ENCODE data around the gene TULP1. TPM values are rescaled to one million over a fixed set of nuclear protein-coding genes. Genes with fewer than 3 reads are reported as not detected.

The TULP1 gene
- total RNA-seq, 4 donors from 2014 or later, result 0.60 TPM; not detected in 3

DNA sequence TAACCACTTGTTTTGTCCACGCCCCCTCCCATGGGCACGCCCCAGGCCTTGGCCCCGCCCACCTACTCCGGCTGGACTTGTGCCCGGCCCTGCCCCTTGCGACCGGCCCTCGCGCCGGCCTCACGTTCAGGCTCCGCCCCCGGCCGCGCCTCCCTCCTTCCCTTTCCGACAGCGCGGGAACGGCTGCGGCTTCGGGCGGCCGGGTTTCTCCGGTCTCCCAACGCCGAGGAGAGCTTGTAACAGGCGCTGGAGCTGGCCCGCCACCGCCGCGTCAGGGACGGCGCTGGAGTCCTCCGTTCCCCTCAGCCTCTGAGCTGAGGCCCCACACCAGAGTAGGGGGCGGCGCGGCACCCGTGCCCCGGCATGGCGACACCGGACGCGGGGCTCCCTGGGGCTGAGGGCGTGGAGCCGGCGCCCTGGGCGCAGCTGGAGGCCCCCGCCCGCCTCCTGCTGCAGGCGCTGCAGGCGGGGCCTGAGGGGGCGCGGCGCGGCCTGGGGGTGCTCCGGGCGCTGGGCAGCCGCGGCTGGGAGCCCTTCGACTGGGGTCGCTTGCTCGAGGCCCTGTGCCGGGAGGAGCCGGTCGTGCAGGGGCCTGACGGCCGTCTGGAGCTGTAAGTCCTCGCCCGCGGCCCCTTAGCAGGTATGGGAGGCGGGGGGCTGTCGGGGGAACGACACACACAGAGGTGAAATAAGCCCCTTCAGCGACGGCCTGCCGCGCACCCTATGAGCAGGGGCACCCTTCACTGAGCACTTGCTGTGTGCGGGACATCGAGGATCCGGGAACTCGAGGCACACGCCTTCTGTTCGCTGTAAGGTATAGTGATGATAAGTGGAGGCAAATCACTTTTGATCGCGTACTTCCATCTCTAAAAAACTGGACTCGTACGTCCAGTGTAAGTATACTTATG is 60.3 kb downstream of the TULP1 start, which contains the start of gene FANCE:
Gene FANCE, plus strand, starts transcription at position 156 of the 908 bp plus-strand sequence. Its CDS starts 208 bp downstream, at position 364.
- 1 to 2% methylated on average over 37 to 70 of the region's 87 CpGs for WGBS, 2 donors
- H3K27ac ChIP-seq, result peak within 1 kb of the TSS; percentile 43 to 85 (median 76)

GRCh38 chr6:35451354-35452182 is 61.1 kb downstream of the TULP1 start:
- peak overlapping the region; percentile 31 to 85 (median 64) for H3K27ac ChIP-seq
- H3K27me3 ChIP-seq, result no peaks in the 10 kb centered on the region
- peaks cover 0 to 39% (median 15%) of the 10 kb centered on the region in 4 donors for H3K4me1 ChIP-seq
- H3K9me3 ChIP-seq, result no peaks in the 10 kb centered on the region
- no peak for DNase-seq (ENCODE audit: low spot score in 2 of 2)
- H3K4me3 ChIP-seq, result peak overlapping the region; percentile 48 to 73 (median 56)
- WGBS, 2 donors, result 13 to 17% methylated on average over 15 to 20 of the region's 20 CpGs
- H3K36me3 ChIP-seq, result peaks cover 0 to 13% (median 0%) of the 10 kb centered on the region in 3 donors
- no peak for TF ChIP-seq POLR2A (IDR thresholded peaks at IDR 0.05)
- TF ChIP-seq EP300 (IDR thresholded peaks at IDR 0.05), result no peak
- TF ChIP-seq CTCF (IDR thresholded peaks at IDR 0.05), result no peak

More for the DNA sequence above, 60.3 kb downstream of the TULP1 start, which contains the start of gene FANCE:
- peaks cover 0 to 21% (median 0%) of the 10 kb centered on the region in 3 donors for H3K36me3 ChIP-seq
- H3K4me3 ChIP-seq, result peak within 1 kb of the TSS; percentile 48 to 73 (median 56)
- TF ChIP-seq CTCF (IDR thresholded peaks at IDR 0.05), result peak in 2 of 5 experiments; percentile 11 to 23
- TF ChIP-seq POLR2A (IDR thresholded peaks at IDR 0.05), result peak in 1 of 2 donors; percentile 72
- TF ChIP-seq EP300 (IDR thresholded peaks at IDR 0.05), result peak in 1 of 2 donors; percentile 79
- H3K27me3 ChIP-seq, result no peaks in the 10 kb centered on the region
- peak; percentile 95 to 98 for DNase-seq (ENCODE audit: low spot score in 2 of 2)
- no peaks in the 10 kb centered on the region for H3K9me3 ChIP-seq
- peaks cover 0 to 39% (median 15%) of the 10 kb centered on the region in 4 donors for H3K4me1 ChIP-seq

DNA sequence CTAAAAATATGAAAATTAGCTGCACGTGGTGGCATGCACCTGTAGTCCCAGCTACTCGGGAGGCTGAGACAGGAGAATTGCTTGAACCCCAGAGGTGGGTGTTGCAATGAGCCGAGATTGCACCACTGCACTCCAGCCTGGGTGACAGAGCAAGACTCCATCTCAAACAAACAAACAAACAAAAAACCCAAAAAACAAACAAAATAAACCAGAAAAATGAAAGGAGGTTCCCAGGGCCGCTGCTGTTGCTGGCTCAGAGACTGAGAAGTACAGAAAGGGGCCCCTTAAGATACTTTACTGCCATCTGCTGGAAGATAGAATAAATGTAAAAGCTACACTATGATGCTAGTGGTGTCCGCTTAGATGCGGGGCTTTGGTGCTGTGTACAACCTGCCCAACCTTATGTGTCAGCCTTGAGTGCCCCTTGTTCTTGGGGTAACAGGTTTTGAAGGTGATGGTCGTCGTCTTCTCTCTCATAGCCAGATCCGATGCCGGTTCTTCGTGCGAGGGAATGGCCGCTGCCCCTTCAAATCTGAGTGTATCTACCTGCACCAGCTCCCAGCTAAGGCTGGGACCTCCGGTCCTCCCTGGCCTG is 63.3 kb downstream of the TULP1 start:
- no peaks in the 10 kb centered on the region for H3K36me3 ChIP-seq
- TF ChIP-seq POLR2A (IDR thresholded peaks at IDR 0.05), result no peak
- peak in 1 of 2 donors; percentile 16 for TF ChIP-seq EP300 (IDR thresholded peaks at IDR 0.05)
- TF ChIP-seq CTCF (IDR thresholded peaks at IDR 0.05), result peak; percentile 63 to 84 (median 69)
- H3K27ac ChIP-seq, result no peak overlapping the region
- H3K4me3 ChIP-seq, result no peak overlapping the region
- H3K4me1 ChIP-seq, result peaks cover 0 to 30% (median 11%) of the 10 kb centered on the region in 4 donors
- DNase-seq (ENCODE audit: low spot score in 2 of 2), result no peak
- no peaks in the 10 kb centered on the region for H3K27me3 ChIP-seq
- H3K9me3 ChIP-seq, result no peaks in the 10 kb centered on the region
- WGBS, 2 donors, result 35 to 39% methylated on average over 14 of the region's 14 CpGs

- Histone ChIP-seq H3K4me3 (no peak overlapping the region), H3K27ac (no peak overlapping the region), H3K9me3 (no peaks in the 10 kb centered on the region), H3K36me3 (no peaks in the 10 kb centered on the region), H3K4me1 (peaks cover 0 to 18% (median 5%) of the 10 kb centered on the region in 4 donors), H3K27me3 (no peaks in the 10 kb centered on the region)
- TF ChIP-seq POLR2A (IDR thresholded peaks at IDR 0.05), result no peak
- no peak for TF ChIP-seq CTCF (IDR thresholded peaks at IDR 0.05)
- no peak for TF ChIP-seq EP300 (IDR thresholded peaks at IDR 0.05)
- WGBS, 2 donors, result 71 to 76% methylated on average over 7 of the region's 7 CpGs
- DNase-seq (ENCODE audit: low spot score in 2 of 2), result no peak
Measured at GRCh38 chr6:35448191-35448590, 64.5 kb downstream of the TULP1 start.

Small RNA genes within 50 kb of the gene (small RNA-seq; reads per million reads assigned to genes)
- not detected for gene MIR7111

Other genes with a start within 250 kb of the TULP1 start
- gene DEF6, start 215.1 kb downstream of the TULP1 start, total RNA-seq, result 10 to 100 TPM in 1 of 4 donors, 1 to 10 TPM in 3; 3.3 to 21.9 (median 7.4) TPM
- gene PPARD, start 170.3 kb downstream of the TULP1 start, total RNA-seq, result 10 to 100 TPM; 10.0 to 15.3 (median 13.0) TPM
- gene FANCE, start 60.6 kb downstream of the TULP1 start, total RNA-seq, result 1 to 10 TPM; 8.1 to 9.6 (median 8.4) TPM
- 1,000 to 10,000 TPM in 3 of 4 donors, 100 to 1,000 TPM in 1; 952 to 1,436 (median 1,121) TPM for gene RPL10A, start 44.5 kb downstream of the TULP1 start, total RNA-seq
- 10 to 100 TPM in 3 of 4 donors, 1 to 10 TPM in 1; 9.8 to 20.1 (median 13.6) TPM for gene TEAD3, start 15.8 kb downstream of the TULP1 start, total RNA-seq
- gene FKBP5, start 176.0 kb upstream of the TULP1 start, total RNA-seq, result 100 to 1,000 TPM; 304 to 768 (median 608) TPM
- gene ARMC12, start 224.1 kb upstream of the TULP1 start, total RNA-seq, result 1 to 10 TPM in 2 of 4 donors, not detected in 2; 2.2 to 2.9 TPM